T1000 (cell line): Measurements from ENCODE around the gene USP2.

ENCODE experiments used
- DNase-seq: peaks from one replicate; lab custom pipeline; 2025; ENCODE audit warnings: mixed read lengths; lab: John Stamatoyannopoulos, UW

The USP2 gene

DNA sequence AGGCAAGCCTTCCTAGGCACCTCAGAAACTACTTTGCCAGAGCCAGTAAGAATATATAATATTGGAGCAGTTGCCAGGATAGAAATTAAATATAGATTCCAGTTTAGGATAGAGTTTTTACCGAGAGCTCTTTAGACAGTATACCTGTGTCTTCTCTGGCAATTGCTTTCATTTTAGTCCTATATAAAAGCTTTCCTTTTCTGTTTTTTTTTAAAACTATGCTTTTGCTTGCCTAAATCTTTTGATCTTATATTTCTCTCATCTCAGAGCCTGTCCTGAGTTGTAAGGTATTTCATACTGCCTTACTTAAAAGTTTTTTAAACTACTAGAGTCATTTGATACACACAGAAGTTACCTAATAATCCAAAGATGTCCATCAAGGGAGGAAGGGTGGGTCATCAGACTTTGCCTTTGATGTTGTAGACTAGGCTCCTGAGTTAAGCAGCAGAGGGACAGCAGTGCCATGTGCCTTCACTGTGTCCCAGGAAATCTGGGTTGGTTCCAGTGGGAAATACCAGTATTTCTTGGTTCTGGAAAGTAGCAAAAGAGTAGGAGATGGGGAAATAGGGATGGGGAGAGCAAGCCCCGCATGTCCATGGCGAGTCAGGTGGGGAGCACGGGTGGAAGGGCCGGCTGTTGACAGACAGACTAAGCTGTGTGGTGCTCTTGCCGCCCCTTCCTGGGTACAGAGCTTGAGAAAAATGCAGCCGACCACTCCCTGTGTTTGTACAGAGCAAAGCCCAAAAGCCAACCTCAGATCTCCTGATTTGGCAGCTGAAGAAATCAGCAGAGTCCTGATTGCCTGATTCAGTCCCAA, 75.7 kb downstream of the USP2 start:
- no peak for DNase-seq
